H1 (cell line): ENCODE data around the gene DSP. TPM values are rescaled to one million over a fixed set of nuclear protein-coding genes. Genes with fewer than 3 reads are reported as not detected.

Source experiments
- CTCF ChIA-PET: fragments of 300-600 bp; sonication (Branson Sonifier 250); formaldehyde crosslinking; loops from one replicate; lab custom pipeline; 2021; ENCODE audit not compliant: partially characterized antibody; lab: Charles Lee
- POLR2A ChIA-PET: fragments of 300-600 bp; sonication (Branson Sonifier 250); formaldehyde crosslinking; loops from one replicate; lab custom pipeline; 2021; ENCODE audit warnings: inconsistent platforms; ENCODE audit not compliant: partially characterized antibody; lab: Charles Lee
- DNase-seq, 2 experiments: peaks; one replicate each; pipeline versions ENCODE4 v3.0.0 to v3.0.0-alpha.2; 2010 to 2022; ENCODE audit warnings: low spot score in 2 of 2, low read depth in 1 of 2, mixed read lengths in 1 of 2
- FAIRE-seq: peaks from 2 replicates; lab custom pipeline; 2011; peaks lifted over from hg19 to GRCh38; lab: Jason Lieb, UNC
- H2AFZ ChIP-seq: 2 replicates; pipeline ENCODE4 v1.8.1; 2012; ENCODE audit warnings: low read length, inconsistent platforms
- H2AK5ac ChIP-seq: 2 replicates; pipeline ENCODE4 v1.6.1; 2013; ENCODE audit warnings: low read depth, low read length
- H2BK120ac ChIP-seq: replicated peaks from 2 replicates; pipeline ENCODE3; 2013; ENCODE audit warnings: low read depth, low read length, inconsistent platforms
- H2BK12ac ChIP-seq: 2 replicates; pipeline ENCODE4 v1.6.1; 2013; ENCODE audit warnings: low read depth, low read length
- H2BK15ac ChIP-seq: 2 replicates; pipeline ENCODE4 v1.6.1; 2013; ENCODE audit warnings: low read length
- H2BK20ac ChIP-seq: 2 replicates; pipeline ENCODE4 v1.6.1; 2013; ENCODE audit warnings: low read length
- H2BK5ac ChIP-seq: 2 replicates; pipeline ENCODE4 v1.6.1; 2013; ENCODE audit warnings: low read depth, low read length
- H3K14ac ChIP-seq: 2 replicates; pipeline ENCODE4 v1.6.1; 2013; ENCODE audit warnings: inconsistent platforms; ENCODE audit not compliant: insufficient read length
- H3K18ac ChIP-seq: 2 replicates; pipeline ENCODE4 v1.6.1; 2013; ENCODE audit warnings: low read length; ENCODE audit errors: extremely low read depth
- H3K23ac ChIP-seq: 2 replicates; pipeline ENCODE4 v1.6.1; 2013; ENCODE audit warnings: inconsistent platforms; ENCODE audit not compliant: insufficient read length
- H3K23me2 ChIP-seq: 2 replicates; pipeline ENCODE4 v1.6.1; 2013; ENCODE audit warnings: low read depth, low read length
- H3K27ac ChIP-seq: 2 replicates; pipeline ENCODE4 v1.6.1; 2011; ENCODE audit warnings: low read depth, low read length, inconsistent platforms
- H3K27me3 ChIP-seq, 4 experiments: replicated peaks in 1 of 4; 1 replicate in 1 of 4; 2 replicates in 3 of 4; pipeline versions ENCODE4 v1.6.1 to v1.8.1; 2011 to 2013; ENCODE audit warnings: low read length in 3 of 4, mild to moderate bottlenecking in 3 of 4, inconsistent platforms in 2 of 4, mixed read lengths in 2 of 4, moderate library complexity in 1 of 4; ENCODE audit not compliant: control insufficient read depth in 3 of 4, insufficient read depth in 3 of 4; ENCODE audit errors: extremely low read depth in 1 of 4
- H3K36me3 ChIP-seq, 4 experiments: 2 replicates each; pipeline versions ENCODE4 v1.6.1 to v1.8.1; 2011 to 2013; ENCODE audit warnings: mild to moderate bottlenecking in 4 of 4, low read length in 3 of 4, moderate library complexity in 2 of 4, control low read depth in 1 of 4, inconsistent platforms in 1 of 4; ENCODE audit not compliant: insufficient read depth in 4 of 4, control insufficient read depth in 2 of 4
- H3K4ac ChIP-seq: replicated peaks from 2 replicates; pipeline ENCODE3; 2013; ENCODE audit warnings: low read length, low read depth, mixed read lengths, inconsistent platforms; ENCODE audit not compliant: insufficient read length
- H3K4me1 ChIP-seq, 4 experiments: replicated peaks in 1 of 4; 1 replicate in 1 of 4; 2 replicates in 3 of 4; pipeline versions ENCODE4 v1.6.1 to v1.8.1; 2011 to 2013; ENCODE audit warnings: low read length in 3 of 4, inconsistent platforms in 2 of 4, mixed read lengths in 1 of 4; ENCODE audit not compliant: insufficient read depth in 4 of 4, control insufficient read depth in 3 of 4
- H3K4me2 ChIP-seq, 2 experiments: 2 replicates each; pipeline versions ENCODE4 v1.6.1 to v1.8.1; 2011 to 2013; ENCODE audit warnings: low read depth in 2 of 2, low read length in 2 of 2, control low read depth in 1 of 2, inconsistent platforms in 1 of 2, mild to moderate bottlenecking in 1 of 2; ENCODE audit not compliant: insufficient read depth in 1 of 2
- H3K4me3 ChIP-seq, 4 experiments: fragments of 200-600, 300-600 bp in 1 of 4; sonication (generic), shearing (Covaris generic), sonication (Bioruptor Twin) in 1 of 4; 2 replicates each; pipeline versions ENCODE4 v1.5.1 to v1.8.1; 2011 to 2016; ENCODE audit warnings: low read length in 4 of 4, low read depth in 3 of 4, control low read depth in 2 of 4, inconsistent platforms in 2 of 4, mild to moderate bottlenecking in 2 of 4, mixed read lengths in 1 of 4, moderate library complexity in 1 of 4; ENCODE audit not compliant: insufficient read depth in 2 of 4; ENCODE audit errors: extremely low read depth in 1 of 4
- H3K56ac ChIP-seq: replicated peaks from 2 replicates; pipeline ENCODE3; 2013; ENCODE audit warnings: low read depth, mild to moderate bottlenecking, mixed read lengths, low read length, inconsistent platforms; ENCODE audit not compliant: insufficient read length
- H3K79me1 ChIP-seq: 2 replicates; pipeline ENCODE4 v1.6.1; 2013; ENCODE audit warnings: low read depth, low read length, control low read depth
- H3K79me2 ChIP-seq, 2 experiments: 2 replicates each; pipeline versions ENCODE4 v1.6.1 to v1.8.1; 2012 to 2013; ENCODE audit warnings: low read length in 2 of 2, mild to moderate bottlenecking in 2 of 2, inconsistent platforms in 1 of 2; ENCODE audit not compliant: insufficient read depth in 2 of 2, control insufficient read depth in 1 of 2
- H3K9ac ChIP-seq, 4 experiments: replicated peaks in 1 of 4; 1 replicate in 1 of 4; 2 replicates in 3 of 4; pipeline versions ENCODE4 v1.6.1 to v1.8.1; 2011 to 2013; ENCODE audit warnings: low read depth in 3 of 4, low read length in 3 of 4, control low read depth in 2 of 4, mild to moderate bottlenecking in 2 of 4, moderate library complexity in 2 of 4, inconsistent platforms in 1 of 4; ENCODE audit errors: extremely low read depth in 1 of 4
- H3K9me3 ChIP-seq, 2 experiments: 2 replicates each; pipeline versions ENCODE4 v1.6.1 to v1.8.1; 2012 to 2013; ENCODE audit warnings: mild to moderate bottlenecking in 2 of 2, moderate library complexity in 2 of 2, control low read depth in 1 of 2, inconsistent platforms in 1 of 2, low read depth in 1 of 2, low read length in 1 of 2, mixed read lengths in 1 of 2; ENCODE audit not compliant: insufficient read depth in 2 of 2
- H4K20me1 ChIP-seq, 2 experiments: replicated peaks in 1 of 2; 2 replicates each; pipeline versions ENCODE3 to v1.8.1; 2011 to 2013; ENCODE audit warnings: inconsistent platforms in 2 of 2, low read length in 2 of 2, mild to moderate bottlenecking in 1 of 2; ENCODE audit not compliant: insufficient read depth in 2 of 2, control insufficient read depth in 1 of 2
- H4K5ac ChIP-seq: 2 replicates; pipeline ENCODE4 v1.6.1; 2013; ENCODE audit warnings: low read length, low read depth, mixed read lengths, inconsistent platforms; ENCODE audit not compliant: insufficient read length
- H4K8ac ChIP-seq: 2 replicates; pipeline ENCODE4 v1.8.0; 2013; ENCODE audit warnings: mild to moderate bottlenecking, moderate library complexity, low read length, inconsistent platforms; ENCODE audit not compliant: insufficient read depth; ENCODE audit errors: extremely low read depth
- H4K91ac ChIP-seq: replicated peaks from 2 replicates; pipeline ENCODE3; 2013; ENCODE audit warnings: low read length, mixed read lengths, inconsistent platforms; ENCODE audit not compliant: insufficient read length
- ASH2L ChIP-seq: fragments of 200-600, 300-600 bp; sonication (generic); IDR thresholded peaks from one replicate; pipeline ENCODE4 v1.7.1; 2017; ENCODE audit warnings: low read length
- CEBPB ChIP-seq: IDR thresholded peaks from 2 replicates; pipeline ENCODE4 v1.6.1; 2012; ENCODE audit warnings: low read depth, low read length
- CREB1 ChIP-seq: IDR thresholded peaks from 2 replicates; pipeline ENCODE4 v1.6.1; 2012; ENCODE audit warnings: inconsistent platforms
- EGR1 ChIP-seq: IDR thresholded peaks from 2 replicates; pipeline ENCODE4 v1.6.1; 2011; ENCODE audit warnings: low read depth, low read length, borderline replicate concordance
- GTF2F1 ChIP-seq: IDR thresholded peaks from 2 replicates; pipeline ENCODE4 v1.6.1; 2012; ENCODE audit warnings: low read depth, low read length, improper control_type of control experiment, borderline replicate concordance
- HDAC2 ChIP-seq, 2 experiments: fragments of 300-600 bp in 1 of 2; sonication (generic) in 1 of 2; IDR thresholded peaks; 2 replicates each; pipeline ENCODE4 v1.6.1; 2011 to 2012; ENCODE audit warnings: low read depth in 2 of 2, low read length in 2 of 2, mild to moderate bottlenecking in 2 of 2, moderate library complexity in 2 of 2, borderline replicate concordance in 1 of 2, inconsistent platforms in 1 of 2
- JUND ChIP-seq: IDR thresholded peaks from 2 replicates; pipeline ENCODE4 v1.6.1; 2011; ENCODE audit warnings: mild to moderate bottlenecking, improper control_type of control experiment, low read length
- POLR2A ChIP-seq, 2 experiments: IDR thresholded peaks; 1 replicate in 1 of 2; 2 replicates in 1 of 2; pipeline ENCODE4 v1.6.1; 2011; ENCODE audit warnings: low read depth in 2 of 2, low read length in 2 of 2, mild to moderate bottlenecking in 2 of 2; ENCODE audit errors: control extremely low read depth in 1 of 2
- RXRA ChIP-seq: IDR thresholded peaks from 2 replicates; pipeline ENCODE4 v1.6.1; 2011; ENCODE audit warnings: low read depth, mild to moderate bottlenecking, low read length, moderate library complexity; ENCODE audit not compliant: insufficient read depth
- SP1 ChIP-seq: IDR thresholded peaks from 2 replicates; pipeline ENCODE4 v1.6.1; 2011; ENCODE audit warnings: low read depth, low read length
- TCF12 ChIP-seq: IDR thresholded peaks from 2 replicates; pipeline ENCODE4 v1.6.1; 2011; ENCODE audit warnings: low read depth, mild to moderate bottlenecking, low read length
- TEAD4 ChIP-seq: IDR thresholded peaks from 2 replicates; pipeline ENCODE4 v1.6.1; 2012; ENCODE audit warnings: low read depth, low read length, inconsistent platforms, mixed read lengths
- WGBS, 2 experiments: shearing (Covaris generic) in 1 of 2; methylation state at CpG; one replicate each; pipeline versions ENCODE4 v1.1.6 to v1.1.7; 2013 to 2015; ENCODE audit warnings: low lambda C conversion rate in 2 of 2, mixed read lengths in 2 of 2, inconsistent platforms in 1 of 2, low coverage in 1 of 2, missing lambda C conversion rate in 1 of 2; ENCODE audit not compliant: insufficient replicate concordance in 2 of 2, insufficient coverage in 1 of 2, insufficient read length in 1 of 2; ENCODE audit errors: extremely low coverage in 1 of 2, missing lambda C conversion rate in 1 of 2; 5-methylcytosine and 5-hydroxymethylcytosine counted together
- polyA plus RNA-seq, 7 experiments: library from polyadenylated mRNA; depleted of rRNA in 3 of 7; stranded (reverse) in 5 of 7; unstranded in 2 of 7; fragments of >200 nt in 5 of 7; fragments of 200-250 nt in 2 of 7; gene quantifications; 1 replicate in 5 of 7; 2 replicates in 1 of 7; 4 replicates in 1 of 7; pipeline versions ENCODE4 v1.2.1 to v1.2.3, GENCODE V29; 2011 to 2013; ENCODE audit warnings: missing spikeins in 2 of 7, mixed read lengths in 2 of 7
- total RNA-seq: library from RNA; stranded (reverse); fragmentation: NEBNext Ultra II Directional; extraction: Animal tissue kit (Norgen Biotek cat#: 25700); gene quantifications from 2 replicates; pipeline ENCODE4 v1.2.1, GENCODE V29; 2021
- TF ChIP-seq, protein P1 (sequence below), 3 experiments: IDR thresholded peaks; 1 replicate in 2 of 3; 2 replicates in 1 of 3; pipeline versions ENCODE4 v1.5.1 to v1.6.1; 2011; ENCODE audit warnings: low read length in 3 of 3, mild to moderate bottlenecking in 3 of 3, inconsistent platforms in 2 of 3, low read depth in 1 of 3, moderate library complexity in 1 of 3; ENCODE audit not compliant: insufficient read depth in 1 of 3; ENCODE audit errors: control extremely low read depth in 1 of 3

DSP gene
- total and polyA plus RNA-seq, 2 of the 8 experiments (the other 6 are each of a cell fraction or from before 2014, with no cell fraction given): 14.3 to 48.5 TPM

DNA sequence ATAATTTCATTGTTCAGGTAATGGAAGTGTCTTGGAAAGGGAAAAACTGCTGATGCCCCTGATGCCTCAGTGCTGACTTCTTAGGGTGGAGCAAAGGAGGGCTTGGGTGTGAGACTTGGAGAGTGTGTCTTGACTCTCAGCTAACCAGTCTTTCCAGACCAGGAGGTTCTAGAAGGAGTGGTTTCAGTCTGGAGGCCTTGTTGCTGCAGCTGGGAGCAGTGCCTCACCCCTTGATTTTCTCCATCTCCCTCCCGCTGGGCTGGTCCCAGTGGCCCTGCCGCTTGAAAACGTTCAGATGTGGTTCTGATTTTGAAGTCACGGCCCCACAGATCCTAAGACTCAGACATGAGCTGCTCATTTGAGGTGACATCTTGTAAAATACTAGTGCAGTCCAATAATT, 5.4 kb downstream of the DSP start:
- Histone ChIP-seq H3K4me2 (no peak overlapping the region), H3K36me3 (no peaks in the 10 kb centered on the region), H3K27ac (no peak overlapping the region), H3K23me2 (peaks cover under 1% of the 10 kb centered on the region; the same call in 1 of the 2 replicates), H3K4me1 (peaks cover 8 to 18% (median 12%) of the 10 kb centered on the region in 4 experiments), H3K18ac (no peak overlapping the region), H3K4ac (no peak overlapping the region), H4K8ac (no peak overlapping the region), H2AFZ (no peak overlapping the region), H3K14ac (no peak overlapping the region), H3K27me3 (no peaks in the 10 kb centered on the region), H3K79me1 (peaks cover 2% of the 10 kb centered on the region; the same call in 1 of the 2 replicates), H2BK5ac (no peak overlapping the region), H2BK20ac (no peak overlapping the region), H3K79me2 (peaks cover 0 to 57% of the 10 kb centered on the region in 2 experiments; a peak in 2 of 4 replicates), H4K20me1 (peaks cover 0 to 3% of the 10 kb centered on the region in 2 experiments), H4K91ac (no peak overlapping the region), H3K56ac (no peak overlapping the region), H2BK12ac (no peak overlapping the region), H2AK5ac (no peak overlapping the region), H2BK15ac (no peak overlapping the region), H3K23ac (no peak overlapping the region), H4K5ac (no peak overlapping the region), H3K4me3 (no peak overlapping the region), H3K9me3 (no peaks in the 10 kb centered on the region), H2BK120ac (no peak overlapping the region), H3K9ac (no peak overlapping the region)
- WGBS, 2 experiments: 80% methylated on average over 4 of the region's 4 CpGs; no CpG with 5 or more reads in 1 of the 2 experiments
- DNase-seq (no peak), FAIRE-seq (no peak)
- CTCF ChIA-PET: interaction anchor here (0.6 to 1.3 kb wide), 4 partner anchors 10 to 788 kb away, joined by 3 read pairs; no protein-coding TSS in a partner anchor
- POLR2A ChIA-PET: interaction anchor here (1.1 kb wide), 1 partner anchor 127 kb away, joined by 3 read pairs; no protein-coding TSS in a partner anchor
- TF ChIP-seq TCF12 (no peak), HDAC2 (IDR thresholded peaks at IDR 0.05; ENCODE audit: borderline replicate concordance in 1 of 2, low read depth in 2 of 2, low read length in 2 of 2) (no peak), EGR1 (no peak), JUND (no peak), POLR2A (IDR thresholded peaks at IDR 0.05; ENCODE audit: control extremely low read depth in 1 of 2, low read depth in 2 of 2, low read length in 2 of 2) (no peak), SP1 (no peak), RXRA (no peak), CREB1 (no peak), CEBPB (no peak), GTF2F1 (no peak), ASH2L (no peak), TEAD4 (no peak)
- TF ChIP-seq, protein P1, sequence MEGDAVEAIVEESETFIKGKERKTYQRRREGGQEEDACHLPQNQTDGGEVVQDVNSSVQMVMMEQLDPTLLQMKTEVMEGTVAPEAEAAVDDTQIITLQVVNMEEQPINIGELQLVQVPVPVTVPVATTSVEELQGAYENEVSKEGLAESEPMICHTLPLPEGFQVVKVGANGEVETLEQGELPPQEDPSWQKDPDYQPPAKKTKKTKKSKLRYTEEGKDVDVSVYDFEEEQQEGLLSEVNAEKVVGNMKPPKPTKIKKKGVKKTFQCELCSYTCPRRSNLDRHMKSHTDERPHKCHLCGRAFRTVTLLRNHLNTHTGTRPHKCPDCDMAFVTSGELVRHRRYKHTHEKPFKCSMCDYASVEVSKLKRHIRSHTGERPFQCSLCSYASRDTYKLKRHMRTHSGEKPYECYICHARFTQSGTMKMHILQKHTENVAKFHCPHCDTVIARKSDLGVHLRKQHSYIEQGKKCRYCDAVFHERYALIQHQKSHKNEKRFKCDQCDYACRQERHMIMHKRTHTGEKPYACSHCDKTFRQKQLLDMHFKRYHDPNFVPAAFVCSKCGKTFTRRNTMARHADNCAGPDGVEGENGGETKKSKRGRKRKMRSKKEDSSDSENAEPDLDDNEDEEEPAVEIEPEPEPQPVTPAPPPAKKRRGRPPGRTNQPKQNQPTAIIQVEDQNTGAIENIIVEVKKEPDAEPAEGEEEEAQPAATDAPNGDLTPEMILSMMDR (IDR thresholded peaks at IDR 0.05; ENCODE audit: control extremely low read depth in 1 of 3, insufficient read depth in 1 of 3, low read depth in 1 of 3, low read length in 3 of 3): no peak
